Liver (tissue), 9 donors: ENCODE data around the gene PITRM1. TPM values are rescaled to one million over a fixed set of nuclear protein-coding genes. Genes with fewer than 3 reads are reported as not detected.

ENCODE experiments used
- DNase-seq: peaks from one replicate; pipeline ENCODE4 v3.0.0-alpha.2; 2017; ENCODE audit warnings: low spot score
- H3K27ac ChIP-seq, 2 donors: one replicate each; pipeline ENCODE4 v1.7.0; 2013; ENCODE audit warnings: inconsistent platforms in 2 of 2, low read length in 2 of 2, control low read depth in 1 of 2, low read depth in 1 of 2, mild to moderate bottlenecking in 1 of 2
- H3K27me3 ChIP-seq, 4 donors: one replicate each; pipeline versions ENCODE4 v1.6.1 to v1.7.0; 2013; ENCODE audit warnings: low read length in 3 of 4, inconsistent platforms in 1 of 4, mild to moderate bottlenecking in 1 of 4, moderate library complexity in 1 of 4; ENCODE audit not compliant: control insufficient read depth in 4 of 4, insufficient read depth in 4 of 4
- H3K36me3 ChIP-seq, 4 donors: one replicate each; pipeline versions ENCODE4 v1.6.1 to v1.7.0; 2013; ENCODE audit warnings: low read length in 3 of 4, mild to moderate bottlenecking in 3 of 4, low read depth in 1 of 4, moderate library complexity in 1 of 4; ENCODE audit not compliant: control insufficient read depth in 4 of 4, insufficient read depth in 3 of 4
- H3K4me1 ChIP-seq, 4 donors: one replicate each; pipeline versions ENCODE4 v1.6.1 to v1.7.0; 2013; ENCODE audit warnings: low read length in 3 of 4, mild to moderate bottlenecking in 3 of 4, moderate library complexity in 1 of 4; ENCODE audit not compliant: control insufficient read depth in 4 of 4, insufficient read depth in 4 of 4
- H3K4me3 ChIP-seq, 3 donors: one replicate each; pipeline versions ENCODE4 v1.6.1 to v1.7.0; 2013; ENCODE audit warnings: low read length in 3 of 3, control low read depth in 1 of 3, low read depth in 1 of 3, mild to moderate bottlenecking in 1 of 3
- H3K9ac ChIP-seq, 2 donors: one replicate each; pipeline ENCODE4 v1.7.0; 2013; ENCODE audit warnings: low read length in 2 of 2, mild to moderate bottlenecking in 2 of 2, moderate library complexity in 2 of 2, control low read depth in 1 of 2, low read depth in 1 of 2
- H3K9me3 ChIP-seq, 4 donors: one replicate each; pipeline versions ENCODE4 v1.6.1 to v1.7.0; 2013; ENCODE audit warnings: low read length in 3 of 4; ENCODE audit not compliant: control insufficient read depth in 4 of 4
- EGR1 ChIP-seq, 2 donors: IDR thresholded peaks; 2 replicates each; pipeline ENCODE4 v1.6.1; 2016 to 2018; ENCODE audit warnings: antibody characterized with exemption in 2 of 2, low read depth in 2 of 2
- FOXA1 ChIP-seq: IDR thresholded peaks from 2 replicates; pipeline ENCODE4 v1.6.1; 2016; ENCODE audit warnings: antibody characterized with exemption
- FOXA2 ChIP-seq: IDR thresholded peaks from 2 replicates; pipeline ENCODE4 v1.6.1; 2016; ENCODE audit warnings: antibody characterized with exemption
- GABPA ChIP-seq, 2 donors: IDR thresholded peaks in 1 of 2; conservative IDR thresholded peaks in 1 of 2; 2 replicates each; pipeline ENCODE4 v1.6.1; 2016; ENCODE audit warnings: antibody characterized with exemption in 2 of 2, mild to moderate bottlenecking in 1 of 2, moderate library complexity in 1 of 2
- HNF4A ChIP-seq, 2 donors: conservative IDR thresholded peaks; 2 replicates each; pipeline ENCODE4 v1.6.1; 2016; ENCODE audit warnings: antibody characterized with exemption in 2 of 2, mild to moderate bottlenecking in 2 of 2
- HNF4G ChIP-seq: IDR thresholded peaks from 2 replicates; pipeline ENCODE4 v1.6.1; 2016; ENCODE audit warnings: antibody characterized with exemption
- JUND ChIP-seq, 2 donors: IDR thresholded peaks; 2 replicates each; pipeline ENCODE4 v1.6.1; 2016; ENCODE audit warnings: antibody characterized with exemption in 2 of 2
- NR2F2 ChIP-seq: IDR thresholded peaks from 2 replicates; pipeline ENCODE4 v1.6.1; 2016; ENCODE audit warnings: antibody characterized with exemption
- RAD21 ChIP-seq, 2 donors: IDR thresholded peaks; 2 replicates each; pipeline ENCODE4 v1.6.1; 2016; ENCODE audit warnings: antibody characterized with exemption in 2 of 2, mild to moderate bottlenecking in 2 of 2
- RXRA ChIP-seq, 2 donors: IDR thresholded peaks; 2 replicates each; pipeline ENCODE4 v1.6.1; 2017 to 2018; ENCODE audit warnings: antibody characterized with exemption in 2 of 2, mild to moderate bottlenecking in 1 of 2
- SP1 ChIP-seq: IDR thresholded peaks from 2 replicates; pipeline ENCODE4 v1.6.1; 2018; ENCODE audit warnings: antibody characterized with exemption, mild to moderate bottlenecking
- TAF1 ChIP-seq: conservative IDR thresholded peaks from 2 replicates; pipeline ENCODE4 v1.6.1; 2016; ENCODE audit warnings: antibody characterized with exemption, mild to moderate bottlenecking
- YY1 ChIP-seq: IDR thresholded peaks from 2 replicates; pipeline ENCODE4 v1.6.1; 2016; ENCODE audit warnings: antibody characterized with exemption, mild to moderate bottlenecking
- WGBS: extraction: QIAGEN DNeasy Blood & Tissue Kit; methylation state at CpG from one replicate; pipeline ENCODE4 v1.1.7; 2013; 5-methylcytosine and 5-hydroxymethylcytosine counted together
- polyA plus RNA-seq, 2 donors: library from polyadenylated mRNA; stranded (reverse) in 1 of 2; unstranded in 1 of 2; fragments of 200-250 nt in 1 of 2; fragments of >200 nt in 1 of 2; fragmentation: Nextera tagmentation in 1 of 2; extraction: Ambion mirVana in 1 of 2; gene quantifications; one replicate each; pipeline versions ENCODE4 v1.2.1 to v1.2.3, GENCODE V29; 2013 to 2015
- total RNA-seq, 2 donors: library from RNA; depleted of rRNA; stranded (reverse); fragments of >200 nt; gene quantifications; one replicate each; pipeline ENCODE4 v1.2.3, GENCODE V29; 2014
- TF ChIP-seq, protein P1 (sequence below): IDR thresholded peaks from 2 replicates; pipeline ENCODE4 v1.6.1; 2016; ENCODE audit warnings: antibody characterized with exemption
- TF ChIP-seq, protein P2 (sequence below): IDR thresholded peaks from 2 replicates; pipeline ENCODE4 v1.6.1; 2016; ENCODE audit warnings: antibody characterized with exemption
- TF ChIP-seq, protein P3 (sequence below): fragments of 150-350 bp; IDR thresholded peaks from 2 replicates; pipeline ENCODE4 v1.5.1; 2017; ENCODE audit warnings: improper control_type of control experiment, low read depth, low read length; ENCODE audit not compliant: missing input control
- TF ChIP-seq, protein P4 (sequence below): IDR thresholded peaks from 2 replicates; pipeline ENCODE4 v1.6.1; 2016; ENCODE audit warnings: antibody characterized with exemption
- TF ChIP-seq, protein P5 (sequence below): IDR thresholded peaks from 2 replicates; pipeline ENCODE4 v1.6.1; 2016; ENCODE audit warnings: antibody characterized with exemption, mild to moderate bottlenecking
- donor health status: healthy.
- donor health status: healthy.
- donor health status: healthy.
- donor health status: healthy.
- donor health status: healthy.

PITRM1 gene
- total and polyA plus RNA-seq, 4 donors: 21.1 to 43.1 (median 27.7) TPM

DNA sequence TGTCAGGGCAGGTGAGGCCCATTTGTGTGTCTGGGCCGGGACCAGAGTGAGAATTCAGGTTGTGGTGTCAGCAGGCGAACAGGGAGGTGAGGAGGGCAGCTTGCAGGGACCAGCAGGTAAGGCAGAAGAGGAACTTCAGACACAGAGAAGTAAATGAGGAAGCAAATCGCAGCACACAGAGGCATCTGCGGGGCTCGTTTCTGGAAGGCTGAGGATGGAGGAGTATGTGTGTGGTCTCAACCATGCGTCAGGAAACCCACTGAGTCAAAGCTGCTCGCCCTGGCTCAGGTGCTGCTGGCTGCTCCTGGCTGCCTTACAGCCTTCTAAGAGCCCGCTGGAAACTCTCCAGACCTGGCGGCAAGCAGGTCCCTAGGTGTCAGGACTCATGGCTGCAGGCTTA, 26.9 kb upstream of the PITRM1 start:
- DNase-seq: no peak
- Histone ChIP-seq H3K4me1 (peaks cover 0 to 2% (median 1%) of the 10 kb centered on the region in 4 donors), H3K27me3 (no peaks in the 10 kb centered on the region), H3K9ac (no peak overlapping the region), H3K9me3 (no peaks in the 10 kb centered on the region), H3K36me3 (no peaks in the 10 kb centered on the region), H3K4me3 (no peak overlapping the region), H3K27ac (no peak overlapping the region)
- WGBS: 82% methylated on average over 9 of the region's 9 CpGs
- TF ChIP-seq YY1: no peak
- TF ChIP-seq, protein P1, sequence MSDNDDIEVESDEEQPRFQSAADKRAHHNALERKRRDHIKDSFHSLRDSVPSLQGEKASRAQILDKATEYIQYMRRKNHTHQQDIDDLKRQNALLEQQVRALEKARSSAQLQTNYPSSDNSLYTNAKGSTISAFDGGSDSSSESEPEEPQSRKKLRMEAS: no peak
- TF ChIP-seq NR2F2: no peak
- no peak for TF ChIP-seq FOXA1
- TF ChIP-seq RAD21 (IDR thresholded peaks at IDR 0.05): no peak
- TF ChIP-seq, protein P2, sequence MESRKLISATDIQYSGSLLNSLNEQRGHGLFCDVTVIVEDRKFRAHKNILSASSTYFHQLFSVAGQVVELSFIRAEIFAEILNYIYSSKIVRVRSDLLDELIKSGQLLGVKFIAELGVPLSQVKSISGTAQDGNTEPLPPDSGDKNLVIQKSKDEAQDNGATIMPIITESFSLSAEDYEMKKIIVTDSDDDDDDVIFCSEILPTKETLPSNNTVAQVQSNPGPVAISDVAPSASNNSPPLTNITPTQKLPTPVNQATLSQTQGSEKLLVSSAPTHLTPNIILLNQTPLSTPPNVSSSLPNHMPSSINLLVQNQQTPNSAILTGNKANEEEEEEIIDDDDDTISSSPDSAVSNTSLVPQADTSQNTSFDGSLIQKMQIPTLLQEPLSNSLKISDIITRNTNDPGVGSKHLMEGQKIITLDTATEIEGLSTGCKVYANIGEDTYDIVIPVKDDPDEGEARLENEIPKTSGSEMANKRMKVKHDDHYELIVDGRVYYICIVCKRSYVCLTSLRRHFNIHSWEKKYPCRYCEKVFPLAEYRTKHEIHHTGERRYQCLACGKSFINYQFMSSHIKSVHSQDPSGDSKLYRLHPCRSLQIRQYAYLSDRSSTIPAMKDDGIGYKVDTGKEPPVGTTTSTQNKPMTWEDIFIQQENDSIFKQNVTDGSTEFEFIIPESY: no peak
- TF ChIP-seq, protein P3, sequence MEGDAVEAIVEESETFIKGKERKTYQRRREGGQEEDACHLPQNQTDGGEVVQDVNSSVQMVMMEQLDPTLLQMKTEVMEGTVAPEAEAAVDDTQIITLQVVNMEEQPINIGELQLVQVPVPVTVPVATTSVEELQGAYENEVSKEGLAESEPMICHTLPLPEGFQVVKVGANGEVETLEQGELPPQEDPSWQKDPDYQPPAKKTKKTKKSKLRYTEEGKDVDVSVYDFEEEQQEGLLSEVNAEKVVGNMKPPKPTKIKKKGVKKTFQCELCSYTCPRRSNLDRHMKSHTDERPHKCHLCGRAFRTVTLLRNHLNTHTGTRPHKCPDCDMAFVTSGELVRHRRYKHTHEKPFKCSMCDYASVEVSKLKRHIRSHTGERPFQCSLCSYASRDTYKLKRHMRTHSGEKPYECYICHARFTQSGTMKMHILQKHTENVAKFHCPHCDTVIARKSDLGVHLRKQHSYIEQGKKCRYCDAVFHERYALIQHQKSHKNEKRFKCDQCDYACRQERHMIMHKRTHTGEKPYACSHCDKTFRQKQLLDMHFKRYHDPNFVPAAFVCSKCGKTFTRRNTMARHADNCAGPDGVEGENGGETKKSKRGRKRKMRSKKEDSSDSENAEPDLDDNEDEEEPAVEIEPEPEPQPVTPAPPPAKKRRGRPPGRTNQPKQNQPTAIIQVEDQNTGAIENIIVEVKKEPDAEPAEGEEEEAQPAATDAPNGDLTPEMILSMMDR: no peak
- no peak for TF ChIP-seq HNF4G
- TF ChIP-seq, protein P4, sequence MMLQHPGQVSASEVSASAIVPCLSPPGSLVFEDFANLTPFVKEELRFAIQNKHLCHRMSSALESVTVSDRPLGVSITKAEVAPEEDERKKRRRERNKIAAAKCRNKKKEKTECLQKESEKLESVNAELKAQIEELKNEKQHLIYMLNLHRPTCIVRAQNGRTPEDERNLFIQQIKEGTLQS: no peak
- no peak for TF ChIP-seq SP1
- TF ChIP-seq JUND (IDR thresholded peaks at IDR 0.05): no peak
- no peak for TF ChIP-seq HNF4A (conservative IDR thresholded peaks at IDR 0.05)
- TF ChIP-seq FOXA2: no peak
- TF ChIP-seq RXRA (IDR thresholded peaks at IDR 0.05): no peak
- TF ChIP-seq, protein P5, sequence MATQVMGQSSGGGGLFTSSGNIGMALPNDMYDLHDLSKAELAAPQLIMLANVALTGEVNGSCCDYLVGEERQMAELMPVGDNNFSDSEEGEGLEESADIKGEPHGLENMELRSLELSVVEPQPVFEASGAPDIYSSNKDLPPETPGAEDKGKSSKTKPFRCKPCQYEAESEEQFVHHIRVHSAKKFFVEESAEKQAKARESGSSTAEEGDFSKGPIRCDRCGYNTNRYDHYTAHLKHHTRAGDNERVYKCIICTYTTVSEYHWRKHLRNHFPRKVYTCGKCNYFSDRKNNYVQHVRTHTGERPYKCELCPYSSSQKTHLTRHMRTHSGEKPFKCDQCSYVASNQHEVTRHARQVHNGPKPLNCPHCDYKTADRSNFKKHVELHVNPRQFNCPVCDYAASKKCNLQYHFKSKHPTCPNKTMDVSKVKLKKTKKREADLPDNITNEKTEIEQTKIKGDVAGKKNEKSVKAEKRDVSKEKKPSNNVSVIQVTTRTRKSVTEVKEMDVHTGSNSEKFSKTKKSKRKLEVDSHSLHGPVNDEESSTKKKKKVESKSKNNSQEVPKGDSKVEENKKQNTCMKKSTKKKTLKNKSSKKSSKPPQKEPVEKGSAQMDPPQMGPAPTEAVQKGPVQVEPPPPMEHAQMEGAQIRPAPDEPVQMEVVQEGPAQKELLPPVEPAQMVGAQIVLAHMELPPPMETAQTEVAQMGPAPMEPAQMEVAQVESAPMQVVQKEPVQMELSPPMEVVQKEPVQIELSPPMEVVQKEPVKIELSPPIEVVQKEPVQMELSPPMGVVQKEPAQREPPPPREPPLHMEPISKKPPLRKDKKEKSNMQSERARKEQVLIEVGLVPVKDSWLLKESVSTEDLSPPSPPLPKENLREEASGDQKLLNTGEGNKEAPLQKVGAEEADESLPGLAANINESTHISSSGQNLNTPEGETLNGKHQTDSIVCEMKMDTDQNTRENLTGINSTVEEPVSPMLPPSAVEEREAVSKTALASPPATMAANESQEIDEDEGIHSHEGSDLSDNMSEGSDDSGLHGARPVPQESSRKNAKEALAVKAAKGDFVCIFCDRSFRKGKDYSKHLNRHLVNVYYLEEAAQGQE: no peak
- no peak for TF ChIP-seq TAF1
- no peak for TF ChIP-seq EGR1 (IDR thresholded peaks at IDR 0.05; ENCODE audit: low read depth in 2 of 2)
- no peak for TF ChIP-seq GABPA (IDR thresholded peaks at IDR 0.05 in 1 of 2, conservative IDR thresholded peaks at IDR 0.05 in 1 of 2)
